Breast epithelium (tissue), 4 donors: ENCODE data around the gene TMEM132D. TPM values are rescaled to one million over a fixed set of nuclear protein-coding genes. Genes with fewer than 3 reads are reported as not detected.

Experiments
- DNase-seq, 2 donors: peaks; one replicate each; pipeline ENCODE4 v3.0.0-alpha.2; 2019; ENCODE audit warnings: low spot score in 2 of 2
- H3K27ac ChIP-seq, 2 donors: fragments of 200-600 bp; sonication (generic) in 1 of 2; one replicate each; pipeline ENCODE4 v1.5.1; 2016 to 2019; ENCODE audit warnings: mild to moderate bottlenecking in 1 of 2
- H3K27me3 ChIP-seq, 2 donors: fragments of 200-600 bp; sonication (generic) in 1 of 2; one replicate each; pipeline versions ENCODE4 v1.5.1 to v1.6.0; 2017 to 2019; ENCODE audit warnings: control low read depth in 1 of 2, mild to moderate bottlenecking in 1 of 2
- H3K36me3 ChIP-seq: fragments of 200-600 bp; one replicate; pipeline ENCODE4 v1.5.1; 2019
- H3K4me1 ChIP-seq, 2 donors: fragments of 200-600 bp; sonication (generic); one replicate each; pipeline ENCODE4 v1.5.1; 2016 to 2019; ENCODE audit warnings: control low read depth in 1 of 2
- H3K4me3 ChIP-seq, 3 donors: fragments of 200-600 bp; sonication (generic); 1 replicate in 2 of 3; 2 replicates in 1 of 3; pipeline ENCODE4 v1.5.1; 2016 to 2019; ENCODE audit warnings: mild to moderate bottlenecking in 3 of 3, moderate library complexity in 2 of 3
- H3K9me3 ChIP-seq, 2 donors: fragments of 200-600 bp; sonication (generic) in 1 of 2; one replicate each; pipeline ENCODE4 v1.5.1; 2016 to 2019; ENCODE audit warnings: control low read depth in 1 of 2
- CTCF ChIP-seq, 3 donors: fragments of 450-650 bp; IDR thresholded peaks; one replicate each; pipeline ENCODE4 v1.5.1; 2016 to 2017; ENCODE audit warnings: antibody characterized with exemption in 3 of 3, mild to moderate bottlenecking in 3 of 3, moderate library complexity in 3 of 3
- POLR2A ChIP-seq: fragments of 450-650 bp; IDR thresholded peaks from one replicate; pipeline ENCODE4 v1.6.1; 2016; ENCODE audit warnings: antibody characterized with exemption, mild to moderate bottlenecking, moderate library complexity
- POLR2AphosphoS5 ChIP-seq, 3 donors: sonication (generic); formaldehyde crosslinking; IDR thresholded peaks; one replicate each; pipeline ENCODE4 v1.6.1; 2017; ENCODE audit warnings: antibody characterized with exemption in 3 of 3
- intact Hi-C: fragments of 100-400 bp; cut with DNase I; formaldehyde crosslinking; loops from one replicate; pipeline ENCODE4 v1.15.1; 2023; ENCODE audit warnings: low total_unique reads
- total RNA-seq, 3 donors: library from RNA; depleted of rRNA; stranded (reverse); fragments of >200 nt; gene quantifications; one replicate each; pipeline ENCODE4 v1.1.0, GENCODE V29; 2016

The TMEM132D gene
- total RNA-seq, 3 donors from 2014 or later, result not detected

GRCh38 chr12:129928643-129929042 is 24.8 kb upstream of the TMEM132D start:
- Histone ChIP-seq H3K27ac (no peak overlapping the region), H3K27me3 (no peaks in the 10 kb centered on the region), H3K4me1 (no peaks in the 10 kb centered on the region), H3K4me3 (no peak overlapping the region), H3K9me3 (peaks cover 0 to 8% of the 10 kb centered on the region in 2 donors), H3K36me3 (no peaks in the 10 kb centered on the region)
- TF ChIP-seq POLR2A, result no peak
- TF ChIP-seq CTCF (IDR thresholded peaks at IDR 0.05), result no peak
- TF ChIP-seq POLR2AphosphoS5 (IDR thresholded peaks at IDR 0.05), result no peak
- intact Hi-C loops, result no loop called here
- no peak for DNase-seq

GRCh38 chr12:129927316-129927900 is 23.6 kb upstream of the TMEM132D start:
- Histone ChIP-seq H3K27me3 (no peaks in the 10 kb centered on the region), H3K4me3 (no peak overlapping the region), H3K4me1 (no peaks in the 10 kb centered on the region), H3K27ac (no peak overlapping the region), H3K9me3 (peaks cover 0 to 3% of the 10 kb centered on the region in 2 donors), H3K36me3 (no peaks in the 10 kb centered on the region)
- DNase-seq, result no peak
- intact Hi-C loops, result no loop called here
- TF ChIP-seq POLR2AphosphoS5 (IDR thresholded peaks at IDR 0.05) (no peak), POLR2A (no peak), CTCF (IDR thresholded peaks at IDR 0.05) (no peak)

GRCh38 chr12:129911428-129912049 is 7.7 kb upstream of the TMEM132D start:
- DNase-seq, result no peak
- Histone ChIP-seq H3K27me3 (peaks cover 0 to 14% of the 10 kb centered on the region in 2 donors), H3K9me3 (no peaks in the 10 kb centered on the region), H3K4me3 (no peak overlapping the region), H3K27ac (no peak overlapping the region), H3K36me3 (no peaks in the 10 kb centered on the region), H3K4me1 (no peaks in the 10 kb centered on the region)
- TF ChIP-seq CTCF (IDR thresholded peaks at IDR 0.05) (peak in 1 of 3 donors; percentile 37), POLR2AphosphoS5 (IDR thresholded peaks at IDR 0.05) (no peak), POLR2A (no peak)
- intact Hi-C loops, result no loop called here

GRCh38 chr12:129909051-129910020 is 5.5 kb upstream of the TMEM132D start:
- intact Hi-C loops, result no loop called here
- Histone ChIP-seq H3K27ac (no peak overlapping the region), H3K9me3 (no peaks in the 10 kb centered on the region), H3K36me3 (no peaks in the 10 kb centered on the region), H3K4me1 (no peaks in the 10 kb centered on the region), H3K4me3 (no peak overlapping the region), H3K27me3 (peaks cover 0 to 26% of the 10 kb centered on the region in 2 donors)
- no peak for TF ChIP-seq POLR2A
- TF ChIP-seq CTCF (IDR thresholded peaks at IDR 0.05), result no peak
- no peak for TF ChIP-seq POLR2AphosphoS5 (IDR thresholded peaks at IDR 0.05)
- DNase-seq, result no peak
